Dermis microvascular lymphatic vessel endothelial cell (primary cell): ENCODE measurements around the gene LRRC7. TPM values are rescaled to one million over a fixed set of nuclear protein-coding genes. Genes with fewer than 3 reads are reported as not detected.
"Not testable (repeated sequence)": the region's sequence is repeated elsewhere in the genome, so short reads cannot be mapped to it uniquely, and the experiment has no call there.

Experiments used
- DNase-seq, 2 donors: peaks; one replicate each; pipeline versions ENCODE4 v3.0.0 to v3.0.0-alpha.2; 2010; ENCODE audit warnings: low read depth in 2 of 2
- total RNA-seq: library from RNA; depleted of rRNA; stranded (reverse); fragments of >200 nt; gene quantifications from 2 replicates; pipeline ENCODE4 v1.2.1, GENCODE V29; 2014

The LRRC7 gene
- total RNA-seq, 1 donor from 2014 or later = 0.13 TPM

DNA sequence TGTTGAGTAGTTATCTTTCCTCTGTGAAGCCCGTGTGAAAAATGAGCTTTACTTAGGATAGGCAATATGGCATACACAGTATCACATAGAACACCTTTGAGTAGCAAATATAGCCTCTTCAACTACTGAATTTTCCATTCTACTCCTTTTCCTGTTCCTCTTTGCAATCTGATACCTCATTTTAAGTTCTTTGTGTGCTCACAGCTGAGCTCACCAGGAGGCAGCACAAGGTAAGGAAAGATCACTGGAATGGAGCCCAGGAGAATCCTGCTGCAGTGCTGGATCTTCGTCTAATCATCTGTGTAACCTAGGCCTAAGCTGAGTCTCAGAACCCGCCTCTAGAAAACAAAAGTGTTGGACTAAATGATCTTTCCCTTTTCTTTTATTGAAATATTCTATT, 466.7 kb downstream of the LRRC7 start:
- peak; percentile 35 to 70 for DNase-seq

DNA sequence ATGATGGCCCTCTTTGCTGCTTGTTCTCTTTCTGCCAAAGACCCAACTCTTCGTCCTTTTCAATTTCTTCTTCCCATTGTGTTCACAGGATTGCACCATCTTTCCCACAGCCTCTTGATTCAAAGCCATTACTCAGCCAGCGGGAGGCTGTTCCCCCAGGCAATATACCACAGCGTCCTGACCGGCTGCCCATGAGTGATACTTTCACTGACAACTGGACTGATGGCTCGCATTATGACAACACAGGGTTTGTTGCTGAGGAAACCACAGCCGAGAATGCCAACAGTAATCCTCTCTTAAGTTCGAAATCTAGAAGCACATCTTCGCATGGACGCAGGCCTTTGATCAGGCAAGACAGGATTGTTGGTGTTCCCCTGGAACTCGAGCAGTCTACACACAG, 470.3 kb downstream of the LRRC7 start:
- no peak for DNase-seq

GRCh38 chr1:70039485-70039884, 471.8 kb downstream of the LRRC7 start:
- no peak for DNase-seq

- DNase-seq = no peak
Measured at GRCh38 chr1:70041317-70042045, 473.8 kb downstream of the LRRC7 start.

DNA sequence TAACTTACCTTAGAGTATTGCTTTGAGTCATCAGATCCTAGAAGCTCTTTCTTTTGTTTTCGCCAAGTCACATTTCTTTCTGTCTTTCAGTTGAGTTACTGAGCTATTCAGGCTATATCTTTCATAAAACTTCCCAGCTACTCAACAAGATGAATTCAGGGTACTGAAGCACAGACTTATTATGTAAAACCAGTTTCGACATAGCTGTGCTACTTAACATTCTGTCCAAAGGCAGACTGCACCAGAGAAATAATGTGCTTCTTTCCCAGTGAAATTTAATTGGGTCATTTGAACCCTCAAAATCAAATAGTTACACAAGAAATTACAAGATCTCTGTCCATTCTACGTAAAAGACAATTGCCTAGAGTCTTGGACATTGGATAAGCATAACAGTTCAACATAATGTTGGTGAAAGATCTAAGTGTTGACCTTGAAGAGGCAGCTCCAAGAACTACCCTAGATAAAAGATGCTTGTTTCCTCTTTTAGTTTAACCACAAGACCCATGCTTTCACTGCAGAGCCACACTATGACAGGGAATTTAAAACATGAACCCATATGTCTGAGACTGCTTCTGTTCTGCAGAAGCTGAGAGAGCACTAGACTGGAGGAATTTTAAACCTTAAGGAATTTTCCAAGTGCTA, 474.5 kb downstream of the LRRC7 start:
- DNase-seq = no peak

GRCh38 chr1:70043804-70044203, 476.1 kb downstream of the LRRC7 start:
- DNase-seq = peak; percentile 83 to 88

DNA sequence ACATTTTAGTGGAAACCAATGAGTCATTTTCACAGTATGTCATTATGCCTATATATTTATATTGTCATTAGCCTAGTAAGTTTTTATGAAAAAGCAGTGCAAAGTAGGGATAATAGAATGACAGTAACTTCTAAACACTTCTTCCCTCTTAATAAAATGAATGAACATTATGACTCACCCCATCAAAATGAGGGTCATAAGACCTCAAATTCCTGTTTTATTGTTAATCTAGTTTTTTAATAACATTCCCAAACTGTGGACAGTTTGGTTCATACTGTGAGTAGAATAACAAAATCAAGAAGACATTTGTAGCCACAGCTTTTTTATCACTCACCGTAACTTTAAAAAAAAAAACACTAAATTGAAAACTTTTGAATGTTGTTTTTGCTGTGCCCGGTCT, 477.1 kb downstream of the LRRC7 start:
- DNase-seq = peak; percentile 64 to 83

GRCh38 chr1:70045581-70045980, 477.9 kb downstream of the LRRC7 start:
- DNase-seq = not testable (repeated sequence)

GRCh38 chr1:70048336-70049094, 480.8 kb downstream of the LRRC7 start:
- no peak for DNase-seq

DNA sequence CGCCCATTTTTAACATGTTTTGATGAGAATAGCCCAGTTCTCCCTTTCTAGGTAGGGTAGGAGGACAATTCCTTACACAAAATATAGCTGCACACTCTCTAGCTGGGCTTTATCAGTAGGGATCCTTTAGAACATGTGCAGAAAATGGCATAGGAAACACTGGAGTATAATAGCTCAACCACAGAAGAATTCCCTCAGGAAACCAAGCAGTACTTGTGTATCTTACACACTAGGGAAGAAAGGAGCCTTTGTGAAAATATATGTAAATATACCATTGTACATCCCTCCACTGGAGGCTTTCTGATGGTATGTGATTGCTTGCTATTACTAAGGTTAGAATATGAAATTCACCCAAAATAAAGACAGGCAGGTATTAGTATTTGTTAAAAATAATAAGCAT, 484.2 kb downstream of the LRRC7 start:
- no peak for DNase-seq

DNA sequence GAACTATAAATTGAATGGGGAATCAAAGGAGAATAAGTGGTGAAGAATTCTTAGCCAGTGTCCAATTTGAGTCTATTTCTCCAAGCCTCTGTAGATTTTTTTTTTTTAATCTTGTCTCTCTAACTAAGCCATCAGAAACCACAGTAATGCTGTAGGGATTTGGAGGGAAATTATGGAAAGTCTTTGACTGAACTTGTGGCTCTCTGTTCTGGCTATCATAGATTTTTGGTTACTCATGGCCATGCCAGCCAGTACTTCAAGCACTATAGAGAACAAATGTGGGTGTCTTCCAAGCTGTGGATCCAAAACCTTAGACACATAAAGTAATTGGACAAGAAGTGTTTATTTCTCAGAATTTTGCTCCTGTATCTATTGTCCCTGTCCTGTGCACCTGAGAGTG, 489.8 kb downstream of the LRRC7 start:
- DNase-seq = no peak

GRCh38 chr1:70061231-70061630, 493.5 kb downstream of the LRRC7 start:
- DNase-seq = no peak

GRCh38 chr1:70063861-70064260, 496.1 kb downstream of the LRRC7 start:
- no peak for DNase-seq

DNA sequence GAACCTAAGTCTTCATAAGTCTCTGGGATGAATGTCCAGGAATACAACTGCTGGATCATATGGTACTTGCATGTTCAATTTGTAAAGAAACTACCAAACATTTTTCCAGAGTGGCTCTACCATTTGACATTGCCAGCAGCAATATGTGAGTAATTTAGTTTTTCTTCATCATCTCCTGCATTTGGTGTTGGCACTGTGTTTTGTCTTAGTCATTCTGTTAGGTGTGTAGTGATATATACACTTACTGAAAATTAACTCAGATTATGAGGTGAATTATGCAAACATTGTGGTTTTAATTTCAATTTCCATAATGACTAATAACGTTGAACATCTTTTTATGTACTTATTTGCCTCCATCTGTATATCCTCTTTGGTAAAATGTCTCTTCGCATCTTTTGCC, 499.0 kb downstream of the LRRC7 start:
- no peak for DNase-seq

- no peak for DNase-seq
Measured at GRCh38 chr1:70071601-70072000, 503.9 kb downstream of the LRRC7 start.

DNA sequence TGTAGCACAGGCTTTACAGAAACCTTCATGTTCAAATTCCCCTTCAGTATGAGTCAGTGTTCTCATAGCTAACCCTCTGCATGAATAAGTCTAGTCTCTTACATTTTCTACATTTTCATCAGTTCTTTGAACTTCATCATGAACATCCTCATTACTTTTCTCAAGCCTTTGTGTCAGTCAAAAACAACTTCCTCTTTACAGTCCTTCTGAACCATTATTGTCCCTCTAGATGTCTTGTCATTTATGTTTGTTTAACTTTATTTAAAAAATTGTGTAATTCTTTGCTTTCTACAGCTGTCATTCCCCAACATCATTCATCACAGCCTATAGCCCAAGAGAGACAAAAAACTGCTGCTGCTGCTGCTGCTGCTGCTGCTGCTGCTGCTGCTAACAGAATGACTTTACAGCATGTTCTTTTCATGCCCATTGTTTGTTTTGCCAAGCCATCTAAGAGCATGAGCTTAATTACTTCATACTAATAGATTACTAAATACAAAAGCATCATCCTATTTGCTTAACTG, 504.6 kb downstream of the LRRC7 start:
- no peak for DNase-seq

DNA sequence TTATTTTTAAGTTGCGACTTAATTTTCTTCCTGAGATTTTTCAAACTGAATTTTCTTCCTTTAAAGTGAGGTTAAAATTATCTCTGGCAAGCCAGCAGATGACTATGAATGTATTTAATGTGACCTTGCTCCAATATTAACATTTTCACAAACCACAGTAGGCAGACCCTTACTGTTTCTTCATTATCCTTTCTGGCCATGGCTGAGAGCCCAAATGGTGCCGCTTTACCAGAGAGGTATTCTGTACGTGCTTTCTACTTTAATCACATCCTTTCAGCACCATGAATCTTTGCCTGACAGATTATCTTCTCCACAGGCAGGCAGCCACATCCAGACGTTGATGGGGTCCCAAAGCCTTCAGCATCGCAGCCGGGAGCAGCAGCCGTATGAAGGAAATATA, 508.0 kb downstream of the LRRC7 start:
- DNase-seq = no peak

DNA sequence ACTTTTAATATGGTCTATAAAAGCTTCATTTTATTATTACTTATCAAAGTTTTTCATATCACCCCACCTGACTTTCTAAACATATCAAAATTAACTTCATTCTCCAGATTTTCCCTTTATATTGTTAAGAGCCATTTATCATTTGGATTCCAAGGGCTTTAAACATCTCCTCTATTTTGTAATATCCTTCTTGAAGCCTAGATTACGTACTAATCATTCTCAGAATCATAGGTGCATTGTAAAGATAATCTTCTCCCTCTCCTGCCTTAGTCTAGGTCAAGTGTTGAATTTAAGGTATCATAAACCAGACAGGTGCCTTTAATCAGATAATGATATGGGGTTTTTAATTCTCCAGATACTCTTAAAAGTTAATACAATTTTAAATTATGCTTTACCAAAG, 509.3 kb downstream of the LRRC7 start:
- no peak for DNase-seq

GRCh38 chr1:70079546-70079945, 511.8 kb downstream of the LRRC7 start:
- no peak for DNase-seq

- no peak for DNase-seq
Measured at GRCh38 chr1:70083519-70083918, 515.8 kb downstream of the LRRC7 start.

- DNase-seq = no peak
Measured at GRCh38 chr1:70084314-70084915, 516.7 kb downstream of the LRRC7 start.

- no peak for DNase-seq
Measured at GRCh38 chr1:70085521-70085920, 517.8 kb downstream of the LRRC7 start.
